HG02610 (cell line): ENCODE data around the gene PEA15.
A peak's percentile ranks its signal among the peaks of the same experiment; 100 is the strongest.

Source experiments
- ATAC-seq: cut with Tn5 transposase; IDR thresholded peaks from one replicate; pipeline ENCODE4 v1.9.1; 2021; ENCODE audit warnings: mild to moderate bottlenecking, moderate library complexity; ENCODE audit not compliant: unreplicated experiment

The PEA15 gene

GRCh38 chr1:160178731-160179130 is 26.5 kb upstream of the PEA15 start:
- ATAC-seq, result no peak

- ATAC-seq, result no peak
These were observed 25.8 kb upstream of the PEA15 start for GRCh38 chr1:160179336-160179735.

DNA sequence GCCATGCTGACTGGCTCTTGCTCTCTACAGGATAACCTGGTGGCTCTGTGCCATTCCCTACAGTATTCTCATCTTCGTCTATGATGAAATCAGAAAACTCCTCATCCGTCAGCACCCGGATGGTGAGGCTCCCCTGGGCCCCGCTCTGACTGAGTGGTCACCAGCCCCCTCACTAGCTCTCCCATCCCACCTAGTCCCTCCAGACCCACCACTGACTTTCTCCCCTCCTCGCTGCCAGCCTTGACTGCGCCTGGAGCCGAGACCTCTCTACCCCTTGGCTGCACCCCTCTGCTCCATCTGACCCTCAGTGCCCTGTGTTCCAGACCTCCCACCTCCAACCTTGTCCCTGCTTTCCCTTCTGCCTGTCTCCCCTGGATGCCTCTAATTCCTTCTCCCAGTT is 18.9 kb upstream of the PEA15 start:
- ATAC-seq, result no peak

DNA sequence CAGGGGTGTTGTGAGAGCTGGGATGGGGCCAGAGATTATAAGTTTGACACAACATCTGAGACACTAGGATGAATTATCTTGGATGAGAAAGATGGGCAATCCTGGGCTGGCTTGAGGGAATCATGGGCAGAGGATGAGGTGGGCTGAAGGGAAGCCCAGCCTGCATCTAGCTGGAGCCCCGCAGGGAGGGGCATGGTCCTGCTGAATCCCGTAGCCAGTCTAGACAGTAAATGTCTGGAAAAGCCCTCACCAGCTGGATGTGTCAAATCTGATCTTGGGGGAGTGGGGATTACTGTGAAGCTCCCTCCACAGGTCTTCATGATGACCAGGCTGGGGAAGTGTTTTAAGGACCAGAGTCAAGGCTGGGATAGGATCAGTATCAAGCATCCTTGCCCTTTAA is 18.5 kb upstream of the PEA15 start:
- no peak for ATAC-seq

- no peak for ATAC-seq
These were observed 17.8 kb upstream of the PEA15 start for GRCh38 chr1:160187407-160187806.

- ATAC-seq, result no peak
These were observed 16.8 kb upstream of the PEA15 start for GRCh38 chr1:160188341-160188740.

GRCh38 chr1:160189649-160190625 is 15.2 kb upstream of the PEA15 start, which contains the start of gene CASQ1:
Gene CASQ1, plus strand, starts transcription at chr1:160190575. Its CDS starts 177 bp downstream, at chr1:160190752.
- no peak for ATAC-seq

GRCh38 chr1:160191756-160192155 is 13.4 kb upstream of the PEA15 start:
- ATAC-seq, result no peak

DNA sequence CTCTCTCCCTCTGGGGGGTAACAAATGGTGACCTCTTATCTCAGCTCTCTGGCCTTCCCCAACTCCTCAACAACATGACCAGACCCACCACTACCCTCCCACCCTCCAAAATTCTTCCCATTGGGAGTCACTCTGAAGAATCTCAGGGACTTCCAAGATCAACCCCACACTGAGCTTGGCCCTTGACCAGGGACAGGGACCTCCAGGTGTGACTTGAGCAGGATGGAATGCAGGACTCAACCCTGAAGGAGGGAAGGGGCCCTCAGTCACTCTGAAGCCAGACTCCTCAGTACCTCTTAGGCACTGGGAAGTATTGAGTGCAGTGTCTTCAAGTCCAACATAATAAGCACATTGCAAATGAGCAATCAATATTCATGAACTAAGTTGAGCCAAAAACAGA is 12.9 kb upstream of the PEA15 start:
- no peak for ATAC-seq

DNA sequence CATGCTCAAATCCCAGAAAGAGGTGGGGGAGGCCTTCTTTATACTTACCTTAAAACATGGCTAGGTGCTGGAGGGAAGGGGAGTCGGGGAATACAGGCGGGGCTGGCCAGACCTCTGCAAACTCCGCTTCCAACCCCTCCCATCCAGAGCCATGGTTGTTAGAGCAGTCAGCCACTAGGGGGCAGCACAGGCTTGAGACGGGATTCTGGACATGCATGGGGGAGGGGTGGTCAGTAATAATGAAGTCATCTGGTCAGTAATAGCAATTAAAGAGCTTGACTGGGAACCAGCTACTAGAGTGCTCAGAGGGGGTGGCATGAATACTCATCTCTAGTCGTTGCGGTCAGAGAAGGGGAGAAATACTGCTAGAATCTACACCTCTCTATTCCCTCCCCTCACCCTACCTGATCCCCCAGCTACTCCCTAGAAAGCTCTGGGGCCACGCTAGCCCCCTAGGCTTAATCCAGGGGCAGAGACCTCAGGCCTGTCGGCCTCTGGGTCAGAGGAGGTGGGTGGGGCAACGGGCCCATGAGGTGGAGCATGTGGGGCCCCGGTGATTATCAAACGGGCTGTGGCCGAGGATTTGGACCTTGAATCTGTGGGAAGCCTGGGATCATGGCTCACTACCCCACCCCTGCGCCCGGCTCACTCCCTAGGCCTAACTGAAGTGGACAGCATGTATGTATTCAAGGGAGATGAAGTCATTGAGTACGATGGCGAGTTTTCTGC is 11.9 kb upstream of the PEA15 start:
- peak; percentile 53 for ATAC-seq

DNA sequence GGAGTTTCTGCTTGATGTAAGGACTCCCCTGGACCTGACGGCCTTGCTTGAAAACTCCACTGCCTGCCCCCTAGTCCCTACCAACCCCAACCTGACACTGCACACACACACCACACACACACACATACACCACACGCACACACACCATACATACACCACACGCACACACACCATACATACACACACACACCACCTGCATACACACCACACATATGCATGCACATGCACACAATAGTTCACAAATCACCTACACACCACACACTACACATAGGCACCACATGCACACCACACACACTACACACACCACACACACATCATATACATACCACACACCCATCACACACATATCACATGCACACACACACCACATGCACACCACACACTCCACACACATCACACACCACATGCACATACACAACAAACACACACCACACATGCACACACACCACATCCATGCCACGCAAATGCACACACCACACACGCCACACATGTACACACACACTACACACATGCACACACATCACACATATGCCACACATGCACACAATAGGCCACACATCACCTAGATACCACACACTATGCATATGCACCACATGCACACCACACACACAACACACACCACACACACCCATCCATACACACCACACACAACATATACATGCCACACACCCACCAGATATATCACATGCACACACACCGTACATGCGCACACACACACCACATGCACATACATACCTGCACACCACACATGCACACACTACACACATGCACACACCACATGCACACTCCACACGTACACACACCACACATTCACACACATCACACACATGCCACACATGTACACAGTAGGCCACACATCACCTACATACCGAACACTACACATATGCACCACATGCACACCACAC is 11.1 kb upstream of the PEA15 start:
- no peak for ATAC-seq

GRCh38 chr1:160194737-160195059 is 10.5 kb upstream of the PEA15 start:
- ATAC-seq, result no peak

GRCh38 chr1:160196143-160196542 is 9.0 kb upstream of the PEA15 start:
- ATAC-seq, result no peak

DNA sequence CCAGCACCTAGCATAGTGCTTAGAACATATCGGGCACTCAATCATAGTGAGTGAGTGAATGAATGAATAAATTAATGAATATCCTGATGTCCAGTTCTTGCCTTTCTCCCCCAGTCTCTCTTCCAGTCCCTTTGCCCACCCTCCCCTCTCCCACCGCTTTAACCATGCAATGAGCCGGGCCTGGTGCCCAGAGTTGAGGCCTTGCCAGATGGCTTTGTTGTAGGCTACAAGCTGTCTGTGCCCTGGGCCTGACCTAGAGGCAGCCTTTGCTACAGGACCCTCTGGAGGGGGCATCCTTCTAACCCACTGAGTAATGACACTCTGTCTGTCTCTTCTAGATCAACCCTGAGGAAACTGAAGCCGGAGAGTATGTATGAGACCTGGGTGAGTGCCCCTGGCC is 8.0 kb upstream of the PEA15 start:
- ATAC-seq, result no peak

- no peak for ATAC-seq
These were observed 4.4 kb upstream of the PEA15 start for GRCh38 chr1:160200786-160201185.

DNA sequence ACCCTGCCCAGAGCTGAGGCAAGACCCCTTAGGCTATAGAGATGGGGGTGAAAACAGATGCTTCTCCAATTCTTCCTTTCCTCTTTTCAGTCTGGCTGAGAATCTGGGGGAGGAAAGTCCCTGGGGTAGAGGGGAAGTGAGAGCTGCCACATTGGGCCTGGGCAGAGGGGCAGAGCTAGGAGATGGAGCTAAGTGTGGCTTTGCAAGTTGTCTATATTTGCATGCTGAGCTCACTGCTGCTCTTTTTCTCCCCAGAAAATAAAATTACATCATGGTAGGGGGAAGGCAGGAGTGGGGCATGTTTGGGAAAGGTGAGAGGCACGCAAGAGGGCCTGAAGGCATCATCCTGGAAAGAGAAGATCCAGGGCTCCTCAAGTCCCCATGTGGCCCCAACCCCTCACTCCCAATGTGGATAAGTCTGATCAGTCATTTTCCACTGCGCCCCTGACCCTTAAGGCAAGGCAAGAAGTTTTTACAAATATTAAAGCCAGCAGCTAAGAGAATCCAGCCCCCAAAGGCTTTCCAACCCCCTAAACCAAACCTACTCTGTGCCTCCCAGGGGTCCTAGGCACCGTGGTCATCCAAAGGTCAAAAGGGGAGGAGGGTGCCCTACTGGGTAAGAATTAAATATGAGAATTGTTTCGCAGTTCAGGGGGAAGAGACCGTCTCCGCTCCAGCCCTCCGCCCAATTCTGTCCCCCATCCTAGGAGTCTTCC is 500 bp upstream of the PEA15 start:
- ATAC-seq, result peak; percentile 72

- no peak for ATAC-seq
These were observed 829 bp downstream of the PEA15 start for GRCh38 chr1:160206036-160206389.

DNA sequence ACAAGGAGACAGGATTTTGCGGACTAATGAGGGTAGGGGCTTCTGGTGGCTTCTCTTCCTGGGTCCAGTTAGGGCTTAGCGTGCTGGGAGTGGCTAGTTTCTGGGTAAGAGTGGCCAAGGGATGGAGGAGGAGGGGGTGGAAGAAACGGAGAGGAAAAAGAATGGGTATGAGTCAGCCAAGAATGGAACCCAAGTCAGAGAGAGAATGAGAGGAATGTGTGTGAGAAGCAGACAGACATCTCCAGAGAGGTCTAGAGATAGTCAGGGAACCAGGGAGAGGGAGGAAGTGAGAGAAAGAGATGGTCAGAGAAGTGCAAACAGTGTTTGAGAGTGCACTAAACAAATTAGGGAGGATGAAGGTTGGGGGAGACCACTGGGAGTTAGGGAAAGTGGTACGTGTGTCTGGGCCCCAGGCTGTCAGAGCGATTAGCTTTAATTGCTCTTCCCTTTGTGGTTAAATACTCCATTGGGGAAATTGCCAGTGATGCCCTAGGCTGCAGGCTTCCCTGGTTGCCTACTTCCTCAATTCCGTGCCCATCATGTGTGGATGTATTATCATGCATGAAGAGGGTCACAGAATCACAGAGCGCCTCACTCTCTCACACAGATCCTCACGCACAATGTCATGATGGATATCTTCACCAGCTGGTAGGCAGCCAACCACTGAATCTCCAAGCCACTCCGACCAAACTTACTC is 1.4 kb downstream of the PEA15 start:
- no peak for ATAC-seq

DNA sequence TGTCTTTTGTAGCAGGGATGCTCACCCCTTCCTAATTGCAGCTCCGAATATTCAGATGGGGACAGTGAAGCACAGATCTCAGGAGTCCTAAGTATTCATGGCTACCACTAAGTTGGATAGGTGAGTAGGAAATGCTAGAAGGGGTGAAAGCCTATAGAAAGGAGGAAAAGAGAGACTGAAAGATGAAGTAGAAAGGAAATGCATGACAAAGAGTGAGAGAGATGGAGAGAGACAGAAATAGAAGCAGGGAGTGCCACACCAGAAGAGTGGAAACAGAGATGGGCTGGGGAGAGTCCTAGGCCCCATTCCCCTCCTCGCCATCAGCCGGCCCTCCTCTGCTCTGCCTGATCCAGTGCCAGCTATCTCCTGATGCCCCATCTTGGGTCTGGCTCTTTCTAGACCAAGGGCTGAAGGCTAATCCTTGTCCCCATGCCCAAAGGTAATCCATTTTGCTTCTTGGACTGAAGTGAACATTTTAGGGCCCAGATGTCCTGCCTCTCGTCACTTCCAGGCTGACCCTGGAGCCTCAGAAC is 2.0 kb downstream of the PEA15 start:
- ATAC-seq, result no peak
